GM18507 (cell line): ENCODE data around the gene HRAS.

Experiments used
- DNase-seq: peaks from one replicate; pipeline ENCODE4 v3.0.0; 2011; ENCODE audit warnings: low read depth; ENCODE audit not compliant: insufficient read length; ENCODE audit errors: extremely low spot score
- FAIRE-seq: peaks from 2 replicates; lab custom pipeline; 2011; peaks lifted over from hg19 to GRCh38; lab: Jason Lieb, UNC

Gene HRAS

GRCh38 chr11:568306-569157 is 33.2 kb upstream of the HRAS start:
- DNase-seq = peak; percentile 96
- peak; percentile 97 for FAIRE-seq

DNA sequence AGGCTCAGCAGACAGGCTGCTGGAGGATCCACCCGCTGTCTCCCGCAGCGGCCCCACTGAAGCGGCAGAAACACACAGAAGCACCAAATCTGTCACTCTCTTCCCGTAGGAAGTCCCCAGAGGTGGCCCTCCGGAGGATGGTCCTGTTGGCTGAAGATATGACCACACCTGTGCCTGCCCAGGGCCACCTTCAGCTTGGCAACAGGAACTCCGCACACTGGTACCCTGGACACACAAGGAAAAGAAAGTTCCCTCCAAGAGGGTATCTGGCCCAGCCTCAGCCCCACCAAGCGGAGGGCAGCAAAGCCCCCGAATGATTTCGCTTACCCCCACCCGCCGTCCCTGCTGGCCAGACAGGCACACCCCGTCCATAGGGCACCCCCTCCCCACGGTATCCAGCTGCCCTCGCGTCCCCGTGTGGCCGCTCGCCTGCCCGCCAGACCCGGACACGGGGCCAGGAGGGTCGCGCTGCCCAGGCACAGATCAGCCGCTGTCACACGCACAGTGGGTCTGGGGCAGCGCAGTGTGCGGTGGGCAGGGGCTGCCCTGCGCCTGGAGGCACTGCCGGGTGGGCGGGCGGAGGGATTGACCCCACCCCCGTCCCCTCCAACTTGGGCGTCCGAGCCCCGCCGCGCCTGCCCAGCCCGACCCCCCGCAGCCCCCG is 32.4 kb upstream of the HRAS start:
- DNase-seq (no peak), FAIRE-seq (no peak)

GRCh38 chr11:567011-567628 is 31.7 kb upstream of the HRAS start:
- no peak for DNase-seq
- FAIRE-seq = no peak

DNA sequence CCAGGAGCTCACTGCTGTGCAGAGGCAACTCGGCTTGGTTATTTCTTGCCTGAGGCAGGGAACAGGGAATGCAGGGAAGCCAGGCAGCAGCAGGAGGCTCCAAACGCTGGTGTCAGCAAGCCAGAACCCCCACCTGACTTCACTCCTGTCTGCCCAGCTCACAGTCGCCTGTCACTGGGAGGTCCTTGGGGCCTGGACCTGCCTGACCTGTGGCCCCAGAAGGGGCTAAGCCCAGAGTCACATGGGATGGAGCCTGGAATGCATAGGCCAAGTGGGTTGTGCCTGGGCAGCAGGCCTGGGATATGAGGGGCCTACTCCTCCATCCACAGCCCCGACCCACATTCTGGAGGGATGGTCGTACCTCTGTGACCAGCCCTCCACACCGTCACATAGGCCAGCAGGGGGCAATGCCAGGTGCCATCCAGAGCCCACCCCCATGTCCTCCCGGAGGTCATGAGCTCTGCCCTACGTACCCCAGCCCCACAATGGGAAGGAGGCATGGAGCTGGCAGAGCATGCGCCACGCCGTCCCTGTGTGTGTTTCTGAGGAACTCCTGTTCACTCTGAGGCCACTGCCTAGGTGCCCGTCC is 30.6 kb upstream of the HRAS start:
- DNase-seq (no peak), FAIRE-seq (no peak)

- no peak for FAIRE-seq
- DNase-seq = no peak
Measured at GRCh38 chr11:563812-564578, 28.6 kb upstream of the HRAS start.

- no peak for FAIRE-seq
Measured at GRCh38 chr11:563066-563811, 27.9 kb upstream of the HRAS start.

DNA sequence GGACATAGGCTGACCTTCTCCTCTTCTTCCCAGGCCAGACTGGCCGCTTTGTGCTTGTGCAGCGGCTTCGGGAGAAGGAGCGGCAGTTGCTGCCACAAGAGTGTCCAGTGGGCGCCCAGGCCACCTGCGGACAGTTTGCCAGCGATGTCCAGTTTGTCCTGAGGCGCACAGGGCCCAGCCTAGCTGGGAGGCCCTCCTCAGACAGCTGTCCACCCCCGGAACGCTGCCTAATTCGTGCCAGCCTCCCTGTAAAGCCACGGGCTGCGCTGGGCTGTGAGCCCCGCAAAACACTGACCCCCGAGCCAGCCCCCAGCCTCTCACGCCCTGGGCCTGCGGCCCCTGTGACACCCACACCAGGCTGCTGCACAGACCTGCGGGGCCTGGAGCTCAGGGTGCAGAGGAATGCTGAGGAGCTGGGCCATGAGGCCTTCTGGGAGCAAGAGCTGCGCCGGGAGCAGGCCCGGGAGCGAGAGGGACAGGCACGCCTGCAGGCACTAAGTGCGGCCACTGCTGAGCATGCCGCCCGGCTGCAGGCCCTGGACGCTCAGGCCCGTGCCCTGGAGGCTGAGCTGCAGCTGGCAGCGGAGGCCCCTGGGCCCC is 26.8 kb upstream of the HRAS start:
- DNase-seq (no peak), FAIRE-seq (no peak)

More at GRCh38 chr11:563066-563811, 27.9 kb upstream of the HRAS start:
- DNase-seq = no peak

DNA sequence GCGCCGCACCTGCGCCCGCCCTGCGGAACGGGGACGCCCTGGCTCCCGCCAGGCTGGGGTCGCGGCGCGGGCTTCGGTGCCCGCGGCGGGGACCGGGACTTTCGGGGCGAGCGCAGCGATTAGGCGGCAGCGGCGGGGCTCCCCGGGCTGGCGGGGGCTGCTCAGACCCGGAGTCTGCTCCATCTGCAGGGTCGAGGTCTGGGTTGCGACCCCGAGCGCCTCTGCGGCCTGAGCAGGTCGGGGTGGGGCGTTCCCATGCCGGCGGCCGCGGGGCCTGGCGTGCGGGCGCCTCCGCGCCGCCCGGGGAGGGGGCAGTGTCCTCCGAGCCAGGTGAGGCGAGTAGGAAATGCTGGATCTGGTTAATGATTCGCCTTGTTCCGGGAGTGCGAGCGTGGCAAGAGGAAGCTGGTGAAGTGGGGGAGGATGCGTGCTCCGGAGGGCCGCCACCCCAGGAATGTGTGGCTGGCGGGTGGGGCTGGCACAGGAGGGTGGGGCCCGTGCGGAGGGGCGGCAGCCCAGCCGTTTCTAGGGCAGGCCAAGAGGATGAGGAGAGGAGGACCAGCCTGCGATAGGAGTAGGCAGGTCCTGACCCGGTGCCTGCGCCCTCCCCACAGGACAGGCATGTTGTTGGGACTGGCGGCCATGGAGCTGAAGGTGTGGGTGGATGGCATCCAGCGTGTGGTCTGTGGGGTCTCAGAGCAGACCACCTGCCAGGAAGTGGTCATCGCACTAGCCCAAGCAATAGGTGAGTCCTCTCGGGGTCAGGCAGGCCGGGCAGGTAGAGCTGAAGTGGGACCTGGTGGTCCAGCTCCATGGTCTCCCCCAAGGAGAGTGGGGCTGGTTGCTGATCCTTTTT is 26.0 kb upstream of the HRAS start:
- FAIRE-seq (peak; percentile 41), DNase-seq (no peak)

DNA sequence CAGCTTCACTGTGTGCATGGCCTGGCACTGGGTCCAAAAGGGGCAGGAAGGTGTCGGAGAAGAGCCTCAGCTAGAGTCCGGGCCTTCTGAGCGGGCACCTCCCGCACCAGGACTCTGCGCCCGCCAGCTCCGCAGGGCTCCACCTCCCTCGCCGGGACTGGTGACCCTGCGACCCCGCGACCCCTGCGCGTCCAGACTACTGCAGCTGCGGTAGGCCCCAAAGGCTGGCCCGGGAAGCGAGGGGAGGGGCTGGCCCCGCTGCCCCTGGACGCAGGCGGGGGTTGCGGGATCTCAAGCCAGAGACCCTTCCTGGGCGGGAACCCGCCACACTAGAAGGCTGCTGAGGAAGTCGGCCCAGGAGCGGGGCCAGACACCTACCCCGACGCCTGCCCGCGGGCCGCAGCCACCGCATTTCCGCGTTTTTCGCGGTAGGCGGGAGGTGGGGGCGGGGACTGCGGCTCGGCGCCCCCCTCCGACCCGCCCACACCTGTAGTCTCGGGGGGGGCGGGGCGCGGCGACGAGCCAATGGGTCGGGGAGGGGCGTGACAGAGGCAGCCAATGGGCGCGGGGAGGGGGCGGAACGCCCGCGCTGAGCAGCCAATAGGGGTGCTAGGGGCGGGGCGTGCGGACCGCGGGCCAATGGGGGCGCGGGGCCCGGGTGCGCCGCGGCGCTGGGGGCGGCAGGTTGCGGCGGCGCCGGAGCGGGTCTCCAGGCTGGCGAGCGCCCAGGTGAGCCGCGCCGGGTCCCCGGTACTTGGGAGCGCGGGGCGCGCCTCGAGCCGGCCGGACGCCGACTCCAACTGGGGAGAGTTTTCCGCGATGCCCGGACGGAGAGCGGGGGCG is 25.1 kb upstream of the HRAS start, which contains the start of the genes LMNTD2 and RASSF7:
Gene LMNTD2 (minus strand): TSS at position 434 of the 843 bp plus-strand sequence. CDS start 22 bp downstream, at position 412.
Gene RASSF7 (plus strand): TSS at position 666 of the 843 bp plus-strand sequence. CDS start 799 bp downstream, outside the sequence.
- peak; percentile 97 for DNase-seq
- FAIRE-seq = peak; percentile 88

- FAIRE-seq = no peak
- no peak for DNase-seq
Measured at GRCh38 chr11:559712-560304, 24.4 kb upstream of the HRAS start.

GRCh38 chr11:559020-559620 is 23.7 kb upstream of the HRAS start:
- FAIRE-seq (no peak), DNase-seq (no peak)

GRCh38 chr11:558503-558902 is 23.1 kb upstream of the HRAS start:
- DNase-seq (no peak), FAIRE-seq (no peak)

DNA sequence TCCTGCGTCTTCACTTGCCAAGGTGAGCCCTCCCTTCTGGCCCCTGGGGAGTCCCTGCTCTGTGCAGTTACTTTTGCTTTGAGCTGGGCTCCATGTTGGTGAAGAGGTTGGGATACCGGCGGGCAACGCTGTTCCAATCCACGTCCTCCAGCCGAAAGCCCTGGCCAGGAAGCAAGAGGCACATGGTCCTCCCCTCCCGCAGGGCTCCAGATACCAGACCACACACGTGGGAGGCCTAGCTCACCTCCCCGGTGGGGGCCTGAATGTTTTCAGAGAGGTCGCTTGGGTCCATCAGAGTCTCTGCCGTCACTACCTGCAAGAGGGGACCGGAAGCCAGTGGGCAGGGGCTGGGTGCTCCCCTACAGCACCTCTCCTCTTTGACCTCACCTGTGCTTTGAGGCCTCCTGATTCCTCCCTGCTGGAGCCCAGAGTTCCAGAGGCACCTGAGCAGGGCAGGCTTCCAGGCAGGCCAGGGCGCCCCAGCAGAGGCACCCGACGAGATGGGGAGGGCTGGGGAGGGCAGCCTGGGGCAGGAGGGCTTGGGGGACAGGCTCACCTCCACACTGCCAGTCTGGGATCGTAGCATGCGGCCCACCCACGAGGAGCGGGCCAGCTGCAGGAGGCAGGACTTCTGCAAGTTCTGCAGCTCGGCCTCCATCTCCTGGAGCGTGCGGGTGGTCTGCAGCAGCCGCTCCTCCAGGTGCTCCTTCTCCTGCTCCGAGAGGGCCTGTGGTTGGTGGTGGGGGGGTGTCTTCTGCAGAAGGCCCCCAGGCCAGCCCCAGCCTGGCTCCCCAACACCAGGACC is 22.2 kb upstream of the HRAS start:
- no peak for DNase-seq

GRCh38 chr11:556662-557256 is 21.4 kb upstream of the HRAS start:
- FAIRE-seq (no peak), DNase-seq (no peak)

More for the DNA sequence above, 22.2 kb upstream of the HRAS start:
- FAIRE-seq = no peak
